DOHH2 (cell line): Measurements from ENCODE around the gene CDK1.

Source experiments
- H3F3A ChIP-seq: fragments of 200-600 bp; sonication (generic), shearing (Covaris generic); 2 replicates; pipeline ENCODE4 v1.6.0; 2016; ENCODE audit warnings: antibody characterized with exemption, mild to moderate bottlenecking; ENCODE audit not compliant: control insufficient read depth, insufficient read depth
- H3K27ac ChIP-seq: fragments of 200-600 bp; sonication (generic); 2 replicates; pipeline ENCODE4 v1.5.1; 2014; ENCODE audit warnings: low read depth, mild to moderate bottlenecking, low read length, moderate library complexity
- H3K27me3 ChIP-seq: fragments of 200-600 bp; sonication (generic); 2 replicates; pipeline ENCODE4 v1.6.1; 2014; ENCODE audit warnings: mild to moderate bottlenecking, low read length, mixed read lengths; ENCODE audit not compliant: control insufficient read depth
- H3K36me3 ChIP-seq: fragments of 200-600 bp; sonication (generic); 2 replicates; pipeline ENCODE4 v1.6.1; 2014; ENCODE audit warnings: mild to moderate bottlenecking, low read length, moderate library complexity, mixed read lengths; ENCODE audit not compliant: control insufficient read depth
- H3K4me1 ChIP-seq: fragments of 200-600 bp; sonication (generic); 2 replicates; pipeline ENCODE4 v1.6.1; 2014; ENCODE audit warnings: mild to moderate bottlenecking, low read length, mixed read lengths; ENCODE audit not compliant: control insufficient read depth
- H3K4me2 ChIP-seq: fragments of 200-600 bp; sonication (generic); 2 replicates; pipeline ENCODE4 v1.6.0; 2014; ENCODE audit warnings: mild to moderate bottlenecking, low read length, moderate library complexity
- H3K4me3 ChIP-seq: fragments of 200-600 bp; sonication (generic); 2 replicates; pipeline ENCODE4 v1.5.1; 2014; ENCODE audit warnings: mild to moderate bottlenecking, low read length, mixed read lengths
- H3K79me2 ChIP-seq: fragments of 200-600 bp; sonication (generic); 2 replicates; pipeline ENCODE4 v1.6.1; 2014; ENCODE audit warnings: mild to moderate bottlenecking, low read length, mixed read lengths; ENCODE audit not compliant: control insufficient read depth
- H3K9me2 ChIP-seq: fragments of 200-600 bp; sonication (generic); replicated peaks from 2 replicates; pipeline ENCODE4 v1.6.1; 2014; ENCODE audit warnings: mild to moderate bottlenecking, low read length, mixed read lengths; ENCODE audit not compliant: control insufficient read depth
- H3K9me3 ChIP-seq: fragments of 200-600 bp; sonication (generic); 2 replicates; pipeline ENCODE4 v1.6.1; 2014; ENCODE audit warnings: antibody characterized with exemption, low read length, mixed read lengths; ENCODE audit not compliant: control insufficient read depth, insufficient read depth
- H4K20me1 ChIP-seq: fragments of 200-600 bp; sonication (generic); 2 replicates; pipeline ENCODE4 v1.6.0; 2014; ENCODE audit warnings: low read depth, mild to moderate bottlenecking, antibody characterized with exemption, low read length, moderate library complexity; ENCODE audit not compliant: control insufficient read depth, insufficient read depth
- CTCF ChIP-seq: fragments of 200-600 bp; sonication (generic); IDR thresholded peaks from one replicate; pipeline ENCODE4 v1.5.1; 2014; ENCODE audit warnings: antibody characterized with exemption, mild to moderate bottlenecking, low read depth, low read length; ENCODE audit not compliant: poor library complexity, severe bottlenecking
- EZH2phosphoT487 ChIP-seq: fragments of 200-600 bp; sonication (generic); IDR thresholded peaks from 2 replicates; pipeline ENCODE4 v1.6.1; 2017; ENCODE audit warnings: borderline replicate concordance, mild to moderate bottlenecking, antibody characterized with exemption, low read length, moderate library complexity, mixed read lengths

CDK1 gene

GRCh38 chr10:60739558-60739957 lies 38.7 kb upstream of the CDK1 start:
- no peaks in the 10 kb centered on the region for H4K20me1 ChIP-seq
- no peak overlapping the region for H3K4me3 ChIP-seq
- TF ChIP-seq CTCF (no peak), EZH2phosphoT487 (no peak)
- no peaks in the 10 kb centered on the region for H3K9me2 ChIP-seq
- H3F3A ChIP-seq = no peaks in the 10 kb centered on the region
- no peaks in the 10 kb centered on the region for H3K4me1 ChIP-seq
- no peaks in the 10 kb centered on the region for H3K79me2 ChIP-seq
- no peaks in the 10 kb centered on the region for H3K9me3 ChIP-seq
- H3K36me3 ChIP-seq = no peaks in the 10 kb centered on the region
- H3K4me2 ChIP-seq = no peak overlapping the region
- H3K27me3 ChIP-seq = peaks cover 18% of the 10 kb centered on the region
- H3K27ac ChIP-seq = no peak overlapping the region

GRCh38 chr10:60742512-60742911 lies 35.8 kb upstream of the CDK1 start:
- Histone ChIP-seq H3K9me2 (no peaks in the 10 kb centered on the region), H3K4me2 (no peak overlapping the region), H3K36me3 (no peaks in the 10 kb centered on the region), H3K4me1 (no peaks in the 10 kb centered on the region), H4K20me1 (no peaks in the 10 kb centered on the region), H3K9me3 (no peaks in the 10 kb centered on the region), H3K79me2 (no peaks in the 10 kb centered on the region), H3F3A (no peaks in the 10 kb centered on the region), H3K4me3 (no peak overlapping the region), H3K27ac (no peak overlapping the region), H3K27me3 (peaks cover 9% of the 10 kb centered on the region)
- no peak for TF ChIP-seq EZH2phosphoT487
- no peak for TF ChIP-seq CTCF

GRCh38 chr10:60747817-60748469 lies 30.3 kb upstream of the CDK1 start:
- Histone ChIP-seq H3K4me3 (no peak overlapping the region), H3K4me1 (no peaks in the 10 kb centered on the region), H3K27me3 (peaks cover 14% of the 10 kb centered on the region), H3K27ac (no peak overlapping the region), H3K4me2 (no peak overlapping the region), H4K20me1 (no peaks in the 10 kb centered on the region), H3K9me3 (no peaks in the 10 kb centered on the region), H3K79me2 (no peaks in the 10 kb centered on the region), H3K36me3 (no peaks in the 10 kb centered on the region), H3K9me2 (no peaks in the 10 kb centered on the region), H3F3A (no peaks in the 10 kb centered on the region)
- no peak for TF ChIP-seq CTCF
- no peak for TF ChIP-seq EZH2phosphoT487
